Stimulated activated naive CD4-positive, alpha-beta T cell (primary cell): ENCODE measurements around the gene BRS3.
"Not testable (repeated sequence)": the region's sequence is repeated elsewhere in the genome, so short reads cannot be mapped to it uniquely, and the experiment has no call there.

Experiments used
- DNase-seq, 6 experiments: peaks; one replicate each; lab custom pipeline; 2025; lab: John Stamatoyannopoulos, UW

BRS3 gene

DNA sequence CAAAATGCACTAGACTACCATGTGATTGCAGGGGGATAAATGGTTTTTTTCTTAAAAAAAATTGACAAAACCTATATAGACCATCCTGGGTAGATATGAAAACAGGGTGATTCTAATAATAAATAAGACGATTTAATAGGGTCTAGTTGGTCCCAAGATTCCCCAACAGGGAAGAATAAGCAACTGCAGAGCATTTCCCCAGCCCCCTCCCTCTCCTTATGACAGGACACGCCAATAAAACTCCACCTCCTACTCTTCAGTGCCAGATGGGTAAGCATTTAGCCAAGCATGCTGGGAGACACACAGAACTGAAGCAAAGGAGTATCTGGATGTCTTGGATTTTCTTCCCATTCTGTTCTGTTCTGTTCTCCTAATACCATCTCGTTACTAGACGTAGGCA is at the start of gene BRS3:
Gene BRS3, plus strand, starts transcription at position 301 of the 400 bp plus-strand sequence. CDS start 168 bp downstream, outside the sequence.
- DNase-seq, result no peak

DNA sequence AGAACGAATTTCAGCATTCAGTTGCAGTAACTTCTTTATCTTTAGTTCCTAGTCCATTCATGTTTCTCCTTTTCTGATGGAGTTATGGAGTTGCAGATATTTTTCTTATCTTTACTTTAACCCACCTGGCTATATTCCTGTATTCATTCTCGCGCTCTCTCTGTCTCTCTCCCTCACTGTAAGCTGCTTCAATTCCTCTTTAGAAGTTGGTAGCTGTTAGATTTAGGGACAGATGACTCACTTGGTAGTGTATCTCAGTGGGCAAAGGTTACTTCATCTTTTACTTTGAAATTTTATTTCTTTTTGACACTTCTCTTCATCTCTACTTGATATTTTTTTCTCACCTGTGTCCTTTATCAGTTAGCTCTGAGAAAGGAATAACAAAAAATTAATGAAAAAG is 49.6 kb upstream of the BRS3 start:
- DNase-seq, result no peak

DNA sequence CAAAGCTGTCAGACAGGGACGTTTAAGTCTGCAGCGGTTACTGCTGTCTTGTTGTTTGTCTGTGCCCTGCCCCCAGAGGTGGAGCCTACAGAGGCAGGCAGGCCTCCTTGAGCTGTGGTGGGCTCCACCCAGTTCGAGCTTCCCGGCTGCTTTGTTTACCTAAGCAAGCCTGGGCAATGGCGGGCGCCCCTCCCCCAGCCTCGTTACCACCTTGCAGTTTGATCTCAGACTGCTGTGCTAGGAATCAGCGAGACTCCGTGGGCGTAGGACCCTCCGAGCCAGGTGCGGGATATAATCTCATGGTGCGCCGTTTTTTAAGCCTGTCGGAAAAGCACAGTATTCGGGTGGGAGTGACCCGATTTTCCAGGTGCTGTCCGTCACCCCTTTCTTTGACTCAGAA is 42.1 kb upstream of the BRS3 start:
- DNase-seq, result not testable (repeated sequence)

DNA sequence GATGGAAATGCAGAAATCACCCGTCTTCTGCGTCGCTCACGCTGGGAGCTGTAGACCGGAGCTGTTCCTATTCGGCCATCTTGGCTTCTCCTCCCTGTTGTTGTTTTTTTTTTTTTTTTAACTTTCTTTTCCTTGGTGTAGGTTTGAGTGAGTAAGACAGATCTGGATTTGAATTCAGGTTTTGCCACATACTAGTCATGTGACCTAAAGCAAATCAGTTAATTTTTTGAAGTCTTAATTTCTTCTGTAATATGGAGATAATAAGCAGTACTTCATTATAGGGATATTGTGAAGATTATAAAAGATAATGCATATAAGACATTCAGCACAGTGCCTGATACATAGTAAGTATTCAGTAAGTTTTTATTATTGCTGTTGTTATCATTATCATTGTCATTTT is 41.5 kb upstream of the BRS3 start:
- DNase-seq, result no peak

DNA sequence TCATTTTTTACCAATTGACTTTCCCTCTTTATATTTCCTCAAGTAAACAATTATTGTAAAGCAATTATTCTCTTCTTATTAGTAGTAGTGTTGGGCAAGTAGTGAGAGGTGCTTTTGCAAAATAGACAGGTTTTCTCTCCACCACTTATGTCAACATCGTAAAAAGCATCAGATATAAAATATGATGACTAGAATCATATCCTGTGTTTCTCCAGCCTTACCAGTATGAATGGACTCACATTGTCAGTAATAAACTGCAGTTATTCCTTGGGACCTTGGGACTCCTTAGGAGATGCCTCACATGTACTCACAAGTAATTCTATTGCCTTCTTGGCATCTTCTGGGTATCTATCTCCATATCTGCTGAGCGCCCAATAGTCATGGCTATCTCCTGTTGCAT is 40.4 kb upstream of the BRS3 start:
- DNase-seq, result no peak

DNA sequence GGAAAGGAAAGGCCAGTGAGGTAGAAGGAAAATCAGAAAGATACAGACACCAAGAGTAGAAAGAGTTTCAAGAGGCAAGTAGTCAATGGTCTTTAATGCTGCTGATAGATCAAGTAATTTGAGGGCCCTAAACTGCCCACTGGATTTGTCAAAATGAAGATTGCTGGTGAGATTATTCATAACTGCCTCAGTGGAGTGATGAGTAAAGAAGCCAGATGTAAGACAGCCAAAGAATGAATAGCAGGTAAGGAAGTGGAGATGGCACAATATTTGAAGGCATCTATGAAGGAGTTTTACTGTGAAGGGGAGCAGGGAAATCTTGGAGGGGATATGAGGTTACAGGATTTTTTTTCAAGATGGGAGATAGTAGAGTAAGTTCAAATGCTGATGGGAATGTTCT is 39.8 kb upstream of the BRS3 start:
- DNase-seq, result no peak

DNA sequence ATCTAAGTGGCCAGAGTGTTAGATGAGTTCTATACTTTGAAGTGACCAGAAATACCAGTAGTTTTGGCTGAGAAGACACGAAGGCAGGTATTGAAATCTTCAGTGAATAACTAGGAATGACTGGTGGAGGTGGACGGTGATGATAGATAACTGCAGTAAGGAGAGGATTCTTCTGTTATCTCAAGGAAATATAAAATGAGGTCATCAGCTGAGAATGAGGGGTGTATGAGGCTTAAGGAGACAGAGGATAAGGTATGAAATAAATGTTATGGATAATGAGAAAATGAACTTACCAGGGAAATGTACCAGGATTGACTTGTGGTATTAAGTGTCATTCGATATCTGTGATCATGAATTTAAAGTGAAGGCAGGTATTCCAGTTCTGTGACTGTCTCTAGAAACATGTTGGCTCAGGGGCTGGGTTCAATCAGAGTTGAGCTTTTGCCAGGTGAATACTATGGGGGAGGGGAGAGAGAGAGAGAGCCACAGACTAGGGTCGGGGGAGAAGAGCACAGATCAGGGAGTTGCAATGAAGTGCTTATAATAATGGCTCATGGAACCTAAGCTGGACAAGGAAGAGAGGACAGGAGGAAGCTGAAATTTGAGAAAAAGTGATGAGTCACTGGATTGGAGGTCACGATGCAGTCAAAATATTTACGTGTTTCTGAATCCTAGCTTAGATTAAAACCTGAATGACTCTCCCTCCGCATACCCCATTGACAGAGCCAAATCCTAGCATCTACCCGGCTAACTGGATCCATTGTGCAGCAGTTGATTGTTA is 37.5 kb upstream of the BRS3 start:
- no peak for DNase-seq

DNA sequence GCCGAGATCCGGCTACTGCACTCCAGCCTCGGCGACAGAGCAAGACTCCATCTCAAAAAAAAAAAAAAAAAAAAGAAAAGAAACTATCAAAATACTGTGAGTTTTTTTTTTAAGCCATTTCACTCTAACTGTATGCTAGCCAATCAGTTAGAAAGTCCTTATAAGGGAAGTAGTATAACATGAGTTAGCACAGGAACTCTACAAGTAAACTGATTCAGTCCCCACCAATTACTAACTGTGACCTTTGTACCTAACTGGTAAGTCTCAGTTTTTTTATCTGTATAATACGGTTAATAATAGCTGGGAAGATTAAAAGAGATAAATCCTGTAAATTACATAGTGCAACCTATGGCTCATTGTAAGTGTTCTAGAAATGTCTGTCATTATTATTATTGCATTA is 35.1 kb upstream of the BRS3 start:
- no peak for DNase-seq

DNA sequence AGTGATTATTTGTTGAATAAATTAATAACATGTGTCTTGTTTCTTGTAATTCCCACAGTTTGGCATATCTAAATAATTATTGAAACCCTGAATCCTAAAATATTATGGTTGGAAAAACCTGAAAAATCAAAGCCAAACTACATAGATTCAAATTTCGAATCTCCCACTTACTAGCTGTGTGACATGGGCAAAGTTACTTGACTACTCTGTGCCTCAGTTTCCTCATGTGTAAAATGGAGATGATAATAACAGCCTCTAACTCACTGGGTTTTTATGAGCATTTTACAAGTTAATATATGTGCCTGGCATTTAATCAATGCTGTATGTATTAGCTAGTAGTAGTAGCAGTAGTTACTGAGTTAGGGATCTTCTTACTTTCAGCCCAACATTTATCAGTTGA is 34.6 kb upstream of the BRS3 start:
- no peak for DNase-seq

DNA sequence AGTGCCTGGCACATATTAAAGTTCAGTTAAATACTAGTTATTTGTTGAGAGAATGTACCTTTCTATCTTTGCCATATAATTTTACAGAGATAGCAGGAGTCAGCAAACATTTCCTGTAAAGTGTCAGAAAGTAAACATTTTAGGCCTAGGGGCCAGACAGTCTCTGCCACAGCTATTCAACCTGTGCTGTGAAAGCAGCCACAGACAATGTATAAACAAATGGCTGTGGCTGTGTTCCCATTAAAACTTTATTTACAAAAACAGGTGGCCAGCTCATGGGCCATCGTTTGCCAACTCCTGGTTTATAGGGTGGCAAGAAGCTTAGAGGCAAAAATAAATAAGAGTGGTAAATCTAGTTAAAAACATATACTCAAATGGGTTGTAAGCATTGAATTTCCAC is 34.0 kb upstream of the BRS3 start:
- DNase-seq, result no peak

DNA sequence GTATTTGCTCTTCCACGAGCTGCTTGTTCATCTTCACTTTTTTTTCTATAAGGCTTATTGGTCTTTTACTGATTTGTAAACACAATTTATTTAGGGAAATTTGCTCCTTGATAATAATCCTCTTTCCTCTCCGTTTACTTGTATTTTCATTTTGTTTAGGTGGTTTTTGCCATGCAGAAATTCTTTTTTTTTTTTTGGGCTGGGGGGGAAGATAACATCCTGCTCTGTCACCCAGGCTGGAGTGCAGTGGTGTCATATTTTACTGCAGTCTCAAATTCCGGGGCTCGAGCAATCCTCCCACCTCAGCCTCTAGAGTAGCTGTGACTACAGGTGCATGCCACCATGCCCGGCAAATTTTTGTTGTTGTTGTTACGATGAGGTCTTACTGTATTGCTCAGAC is 31.6 kb upstream of the BRS3 start:
- DNase-seq, result no peak

DNA sequence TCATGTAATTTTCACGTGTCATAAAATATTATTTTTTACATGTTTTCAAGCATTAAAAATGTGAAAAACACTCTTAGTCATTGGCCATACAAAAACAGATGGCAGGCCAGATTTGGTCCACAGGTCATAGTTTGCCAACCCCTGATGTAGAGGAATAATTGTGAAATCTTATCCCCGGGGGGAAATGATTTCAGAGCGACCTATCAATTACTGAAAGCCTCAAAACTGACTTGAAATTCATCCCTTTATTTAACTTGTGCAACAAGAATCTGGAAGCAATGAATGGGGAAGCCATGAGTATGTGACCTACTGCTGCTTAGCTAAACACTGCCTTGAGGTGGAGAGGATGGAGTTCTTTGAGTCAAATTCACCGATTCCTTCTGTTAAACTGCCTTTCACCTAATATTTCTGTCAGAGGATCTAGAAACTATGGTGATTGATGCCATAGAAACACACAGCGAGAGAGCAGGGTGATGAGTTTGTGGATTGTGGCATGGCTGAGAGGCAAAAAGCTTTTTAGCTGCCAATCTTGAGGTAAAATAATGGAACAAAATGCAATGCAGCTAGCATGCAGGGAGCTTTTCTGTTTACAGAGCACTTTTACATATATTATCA is 30.3 kb upstream of the BRS3 start:
- no peak for DNase-seq

DNA sequence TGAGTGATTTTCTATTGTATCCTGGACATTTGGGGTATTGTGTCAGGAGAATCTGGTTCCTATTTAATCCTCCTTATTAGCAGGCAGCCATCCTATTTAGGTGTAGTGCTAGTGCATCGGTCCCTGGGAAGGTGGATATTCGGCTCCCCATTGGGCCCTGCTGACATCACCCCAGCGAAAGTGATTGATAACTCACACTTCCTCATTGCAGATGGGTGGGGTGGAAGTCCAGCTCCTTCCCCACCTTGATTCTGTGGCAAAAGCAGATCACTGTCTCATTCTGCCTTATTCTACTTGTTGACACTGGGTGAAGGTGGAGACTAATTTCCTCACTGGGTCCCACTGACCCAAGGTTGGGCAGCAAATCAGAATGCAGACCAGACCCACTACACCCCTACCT is 23.2 kb upstream of the BRS3 start:
- DNase-seq, result no peak

DNA sequence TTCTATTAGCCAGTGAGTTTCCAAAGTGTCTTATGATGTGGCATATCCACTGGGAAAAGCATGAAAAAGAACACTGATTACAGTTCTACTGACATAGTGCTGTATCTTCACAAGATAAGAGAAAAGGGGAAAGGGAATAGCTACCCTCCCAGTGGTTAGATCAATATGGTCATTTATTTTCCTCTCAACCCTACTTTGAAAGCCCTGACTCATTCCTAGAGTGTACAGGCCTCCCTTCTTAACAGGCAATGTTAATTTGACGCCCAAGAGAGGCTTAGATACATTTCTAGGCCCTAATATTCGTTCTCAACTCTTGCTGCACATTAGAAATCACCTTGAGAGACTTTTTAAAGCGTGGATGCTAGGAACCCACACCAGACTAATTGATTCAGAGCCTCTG is 20.4 kb upstream of the BRS3 start:
- DNase-seq, result no peak

DNA sequence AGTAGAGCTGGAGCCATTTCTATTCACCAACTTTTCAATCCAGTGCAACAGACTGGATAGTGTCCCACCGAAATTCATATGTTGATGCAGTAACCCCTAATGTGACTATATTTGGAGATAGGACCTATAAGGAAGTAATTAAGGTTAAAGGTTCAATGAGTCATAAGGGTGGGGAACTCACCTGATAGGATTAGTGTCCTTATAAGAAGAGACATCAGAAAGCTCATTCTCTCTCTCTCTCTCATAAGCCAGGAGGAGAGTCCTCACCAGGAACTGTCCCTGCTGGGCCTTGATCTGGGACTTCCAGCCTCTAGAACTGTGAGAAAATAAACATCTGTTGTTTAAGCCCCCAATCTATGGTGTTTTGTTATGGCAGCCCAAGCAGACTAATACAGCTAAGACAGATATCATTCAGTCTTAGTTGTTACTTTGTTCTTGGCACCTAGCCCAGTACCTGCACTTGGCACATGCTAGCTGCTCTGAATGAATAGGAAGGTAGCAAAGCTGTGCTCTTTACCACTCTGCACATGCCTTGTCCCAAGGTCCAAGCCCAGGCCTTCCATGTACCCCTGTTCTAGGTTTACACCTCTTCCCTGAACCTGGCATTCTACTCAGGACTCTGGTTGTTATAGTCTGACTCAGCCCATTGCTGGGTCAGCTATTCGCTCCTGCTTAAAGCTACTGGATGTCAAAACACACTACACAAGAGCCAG is 19.2 kb upstream of the BRS3 start:
- DNase-seq, result no peak

DNA sequence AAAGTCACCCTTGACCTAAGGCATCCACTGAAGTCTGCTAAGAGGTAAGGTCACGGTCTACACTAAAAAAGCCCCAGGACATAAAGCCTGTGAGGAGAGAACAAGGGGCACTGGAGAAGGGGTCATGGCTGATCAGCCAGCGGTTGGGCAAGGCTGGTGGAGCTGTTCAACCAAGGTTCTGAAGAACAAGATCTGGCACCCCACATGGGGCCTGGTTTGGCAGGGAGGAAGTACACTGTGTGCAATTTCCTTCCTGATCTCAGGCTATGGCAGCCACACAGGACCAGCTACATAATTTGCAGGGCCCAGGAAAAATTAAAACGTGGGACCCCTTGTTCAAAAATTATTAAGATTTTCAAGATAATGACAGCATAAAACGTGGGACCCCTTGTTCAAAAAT is 14.1 kb upstream of the BRS3 start:
- DNase-seq, result no peak

DNA sequence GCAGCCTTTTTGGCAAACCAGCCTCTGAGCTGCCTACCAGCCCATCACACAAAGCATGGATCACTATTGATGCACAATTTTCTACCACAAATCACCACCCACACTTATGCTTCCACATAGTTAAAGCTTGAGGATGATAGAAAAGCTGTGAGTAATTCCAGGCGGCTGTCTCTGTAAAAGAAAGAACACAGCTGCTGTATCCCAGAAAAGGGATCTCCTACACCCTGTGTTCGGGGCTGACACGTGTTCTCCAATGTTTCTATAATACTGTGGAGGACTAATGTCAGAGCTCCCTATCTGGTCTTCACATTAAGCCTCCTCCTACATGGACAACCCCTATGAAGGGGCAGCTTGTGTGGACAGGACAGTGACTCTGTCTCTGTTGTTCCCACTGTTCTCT is 12.5 kb upstream of the BRS3 start:
- DNase-seq, result no peak

DNA sequence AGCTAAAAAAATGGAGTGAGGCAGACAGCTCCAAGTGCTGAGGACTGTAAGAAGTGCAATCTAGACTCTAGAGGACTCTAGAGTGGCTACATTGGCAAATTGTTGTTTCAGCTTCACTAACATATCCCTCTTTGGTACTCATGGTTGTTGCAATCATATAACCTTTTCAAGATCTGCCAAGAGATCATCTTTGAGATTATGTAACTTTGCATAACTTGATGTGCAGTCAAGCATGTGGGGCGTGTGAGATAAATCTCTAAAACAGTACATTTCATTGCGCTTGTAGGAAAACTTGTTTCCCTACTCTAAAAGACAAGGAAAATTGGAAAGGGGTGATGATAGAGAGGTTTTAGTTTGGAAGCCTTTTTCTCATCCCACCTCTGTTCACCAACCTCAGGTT is 11.2 kb upstream of the BRS3 start:
- DNase-seq, result no peak

DNA sequence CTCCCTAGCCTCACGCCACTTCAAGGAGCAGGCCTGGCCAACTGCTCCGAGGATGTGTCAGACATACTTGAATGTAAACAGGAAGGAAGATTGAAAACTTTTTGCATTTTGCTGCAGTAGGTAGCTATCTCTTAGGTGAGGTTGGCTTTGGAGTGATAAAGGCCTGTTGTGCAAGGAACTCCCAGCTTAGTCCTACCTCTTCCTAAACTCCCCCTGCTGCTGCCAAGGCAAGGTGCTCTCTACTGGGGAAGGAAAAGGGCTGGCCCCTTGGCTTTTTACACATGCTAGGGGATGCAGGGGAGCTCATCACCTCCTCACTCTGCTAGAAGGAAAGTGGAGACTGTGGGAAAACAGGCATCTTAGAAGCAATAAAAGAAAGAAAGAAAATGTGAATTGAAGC is 10.7 kb upstream of the BRS3 start:
- no peak for DNase-seq

DNA sequence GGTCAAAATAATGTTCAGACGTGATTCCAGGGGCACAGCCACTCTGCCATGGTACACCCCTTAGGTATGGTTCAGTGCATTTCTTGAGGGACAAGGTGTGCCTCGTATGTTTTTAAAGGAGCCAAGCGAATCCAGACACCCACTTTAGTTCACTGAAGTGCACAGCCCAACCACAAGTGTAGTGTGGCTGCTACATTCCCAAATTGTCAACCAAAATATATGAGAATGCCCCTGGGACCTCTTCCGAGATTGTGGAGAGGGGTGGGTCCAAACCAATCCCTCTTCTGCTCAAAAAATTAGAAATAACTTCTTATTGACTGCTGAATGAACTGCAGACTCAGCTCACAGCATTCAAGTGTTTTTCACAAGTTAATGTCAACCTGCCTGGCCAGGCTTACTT is 7.4 kb upstream of the BRS3 start:
- no peak for DNase-seq

DNA sequence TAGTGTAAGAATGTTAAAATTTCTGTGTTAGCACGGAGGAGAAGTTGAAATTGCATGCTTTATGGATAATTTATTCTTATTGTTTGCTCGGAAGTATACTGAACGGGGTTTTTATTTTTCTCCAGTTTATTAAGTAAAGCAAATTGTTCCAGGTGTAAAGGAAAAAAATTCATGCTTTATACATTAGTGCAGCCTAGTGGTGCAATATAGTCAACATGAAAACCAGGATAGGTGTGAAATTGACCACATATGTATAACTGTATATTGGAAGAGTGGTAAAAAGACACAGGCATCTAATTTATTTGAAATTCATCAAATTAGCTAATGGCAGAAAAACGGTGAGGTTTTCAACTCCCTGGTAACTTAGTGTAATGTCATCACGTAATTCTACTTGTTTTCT is 959 bp downstream of the BRS3 start:
- no peak for DNase-seq

DNA sequence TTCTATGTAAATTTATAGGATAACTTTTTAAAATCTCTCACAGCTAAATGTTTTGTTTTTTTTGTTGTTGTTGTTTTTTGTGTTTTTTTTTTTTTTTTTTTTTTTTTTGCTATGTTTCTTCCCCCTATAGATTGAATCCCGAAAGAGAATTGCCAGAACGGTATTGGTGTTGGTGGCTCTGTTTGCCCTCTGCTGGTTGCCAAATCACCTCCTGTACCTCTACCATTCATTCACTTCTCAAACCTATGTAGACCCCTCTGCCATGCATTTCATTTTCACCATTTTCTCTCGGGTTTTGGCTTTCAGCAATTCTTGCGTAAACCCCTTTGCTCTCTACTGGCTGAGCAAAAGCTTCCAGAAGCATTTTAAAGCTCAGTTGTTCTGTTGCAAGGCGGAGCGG is 4.1 kb downstream of the BRS3 start:
- no peak for DNase-seq

DNA sequence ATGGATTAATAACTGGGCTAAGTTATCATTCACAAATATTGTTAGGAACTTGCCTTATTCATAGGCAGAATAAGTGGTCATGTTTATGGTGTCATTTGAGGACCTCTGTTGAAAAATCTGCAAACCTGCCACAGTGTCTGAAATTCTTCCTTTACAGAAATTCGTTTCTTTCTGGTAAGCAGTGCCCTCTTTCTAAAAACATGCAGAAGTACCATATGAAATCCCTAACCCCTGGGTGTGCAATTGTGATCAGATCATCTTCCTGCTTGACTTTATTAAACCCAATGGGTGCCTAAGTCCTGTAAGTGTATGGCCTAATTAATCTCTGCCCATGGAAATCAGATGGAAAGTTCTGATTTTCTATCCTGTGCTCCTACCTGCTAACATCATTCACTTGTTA is 5.3 kb downstream of the BRS3 start:
- DNase-seq, result no peak
